HepG2 (cell line): ENCODE measurements around the gene ABO.

Experiments used
- ADNP ChIP-seq: sonication (generic); formaldehyde crosslinking; IDR thresholded peaks from 2 replicates; pipeline ENCODE4 v1.4.0; 2020; ENCODE audit warnings: missing genetic modification reagents
- CREM ChIP-seq, 2 experiments: sonication (generic) in 1 of 2; formaldehyde crosslinking in 1 of 2; IDR thresholded peaks; 2 replicates each; pipeline versions ENCODE4 v1.4.0 to v1.6.1; 2016 to 2020; ENCODE audit warnings: antibody characterized with exemption in 1 of 2, mild to moderate bottlenecking in 1 of 2, missing genetic modification reagents in 1 of 2
- CTCF ChIP-seq: sonication (generic); formaldehyde crosslinking; IDR thresholded peaks from 2 replicates; pipeline ENCODE4 v1.5.0; 2020; ENCODE audit warnings: mild to moderate bottlenecking, missing genetic modification reagents, moderate library complexity
- EP300 ChIP-seq, 3 experiments: sonication (generic) in 1 of 3; formaldehyde crosslinking in 1 of 3; IDR thresholded peaks; 2 replicates each; pipeline versions ENCODE4 v1.5.1 to v1.6.1; 2011 to 2020; ENCODE audit warnings: low read depth in 2 of 3, low read length in 2 of 3, borderline replicate concordance in 1 of 3, improper control_type of control experiment in 1 of 3, mild to moderate bottlenecking in 1 of 3, missing genetic modification reagents in 1 of 3, moderate library complexity in 1 of 3
- HDAC1 ChIP-seq: sonication (generic); formaldehyde crosslinking; IDR thresholded peaks from 2 replicates; pipeline ENCODE4 v1.5.1; 2020; ENCODE audit warnings: mild to moderate bottlenecking, missing genetic modification reagents
- HNRNPLL ChIP-seq: fragments of 200-400 bp; formaldehyde crosslinking; IDR thresholded peaks from 2 replicates; pipeline ENCODE4 v1.6.1; 2017; ENCODE audit warnings: mild to moderate bottlenecking, low read depth, low read length; ENCODE audit not compliant: poor library complexity, severe bottlenecking
- NFAT5 ChIP-seq: sonication (generic); formaldehyde crosslinking; IDR thresholded peaks from 2 replicates; pipeline ENCODE4 v1.4.0; 2020; ENCODE audit warnings: missing genetic modification reagents
- SMARCC2 ChIP-seq: fragments of 450-650 bp; IDR thresholded peaks from 2 replicates; pipeline ENCODE4 v1.6.1; 2017; ENCODE audit warnings: antibody characterized with exemption, mild to moderate bottlenecking
- TAF1 ChIP-seq: sonication (generic); formaldehyde crosslinking; IDR thresholded peaks from 2 replicates; pipeline ENCODE4 v1.4.0; 2020; ENCODE audit warnings: missing genetic modification reagents
- TBP ChIP-seq: sonication (generic); formaldehyde crosslinking; IDR thresholded peaks from 2 replicates; pipeline ENCODE4 v1.5.0; 2020; ENCODE audit warnings: missing genetic modification reagents
- U2AF1 ChIP-seq: fragments of 200-400 bp; formaldehyde crosslinking; optimal IDR thresholded peaks from 2 replicates; pipeline ENCODE3; 2017; ENCODE audit warnings: mild to moderate bottlenecking, low read depth, low read length
- ZFP1 ChIP-seq: IDR thresholded peaks from 2 replicates; pipeline ENCODE4 v1.6.1; 2016
- ZNF264 ChIP-seq: sonication (generic); formaldehyde crosslinking; IDR thresholded peaks from 2 replicates; pipeline ENCODE4 v1.4.0; 2020; ENCODE audit warnings: missing genetic modification reagents
- ZNF431 ChIP-seq: sonication (generic); formaldehyde crosslinking; IDR thresholded peaks from 2 replicates; pipeline ENCODE4 v1.9.0; 2022; ENCODE audit warnings: missing genetic modification reagents, low read depth, mild to moderate bottlenecking, borderline replicate concordance

- TF ChIP-seq U2AF1 (no peak), CTCF (CRISPR knock-in tag) (no peak), CREM (IDR thresholded peaks at IDR 0.05) (no peak), CREM (CRISPR knock-in tag; IDR thresholded peaks at IDR 0.05) (no peak), SMARCC2 (no peak), ZNF431 (CRISPR knock-in tag) (no peak), HDAC1 (CRISPR knock-in tag) (no peak), NFAT5 (CRISPR knock-in tag) (no peak), ZFP1 (no peak), EP300 (IDR thresholded peaks at IDR 0.05; ENCODE audit: low read depth in 2 of 2, low read length in 2 of 2) (no peak), EP300 (CRISPR knock-in tag; IDR thresholded peaks at IDR 0.05; ENCODE audit: borderline replicate concordance) (no peak), ADNP (CRISPR knock-in tag) (no peak), HNRNPLL (no peak), ZNF264 (no peak), TBP (CRISPR knock-in tag) (no peak), TAF1 (CRISPR knock-in tag) (no peak)
These were observed 28.5 kb upstream of the ABO start for GRCh38 chr9:133303266-133304157.
